Eye (tissue), 1 donor: ENCODE results near the gene HTRA1.
A peak's percentile ranks its signal among the peaks of the same experiment; 100 is the strongest.

Experiments
- DNase-seq: peaks from one replicate; pipeline ENCODE4 v3.0.0-alpha.2; 2015

Gene HTRA1

DNA sequence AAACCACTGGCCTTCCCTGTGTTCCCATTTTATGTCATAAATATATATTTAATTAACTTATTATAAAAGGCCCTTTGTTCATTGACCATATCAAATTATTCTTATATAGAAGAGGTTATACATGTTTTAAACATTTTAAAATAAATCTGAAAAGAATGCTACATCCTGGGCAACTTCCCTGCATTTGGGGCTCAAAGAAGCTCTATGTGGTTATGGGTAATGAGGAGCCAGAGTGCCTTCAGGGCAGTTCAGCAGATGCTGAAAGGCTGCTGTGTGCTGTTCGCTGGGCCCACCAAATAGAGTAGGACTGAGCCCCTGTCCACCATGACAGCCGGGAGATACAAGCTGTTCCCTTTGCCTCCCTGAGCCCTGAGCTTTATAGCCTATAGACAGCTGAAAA is 35.9 kb downstream of the HTRA1 start:
- no peak for DNase-seq

DNA sequence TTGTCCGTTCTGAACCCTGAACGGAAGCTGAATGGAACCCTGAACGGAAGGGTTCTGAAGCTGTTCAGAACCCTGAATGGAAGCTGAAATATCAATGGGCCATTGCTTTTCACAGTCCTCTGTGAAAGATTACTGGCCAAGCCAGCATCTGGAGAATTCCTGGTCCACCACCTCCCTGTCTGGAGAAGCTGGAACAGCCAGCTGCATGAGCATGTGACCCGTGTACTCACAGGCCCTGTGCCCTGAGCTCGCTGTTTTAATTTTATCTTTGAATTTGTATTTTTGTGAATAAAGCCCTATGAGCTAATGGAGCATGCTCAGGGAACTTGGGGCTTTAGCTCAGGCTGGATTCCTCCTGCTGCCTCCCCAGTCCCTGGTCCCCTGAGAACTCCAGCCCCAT is 37.2 kb downstream of the HTRA1 start:
- DNase-seq = no peak

- no peak for DNase-seq
Measured at GRCh38 chr10:122499012-122499411, 37.7 kb downstream of the HTRA1 start.

- no peak for DNase-seq
Measured at GRCh38 chr10:122499491-122499941, 38.2 kb downstream of the HTRA1 start.

GRCh38 chr10:122500194-122500593 is 38.8 kb downstream of the HTRA1 start:
- no peak for DNase-seq

GRCh38 chr10:122500726-122501125 is 39.4 kb downstream of the HTRA1 start:
- no peak for DNase-seq

GRCh38 chr10:122503012-122503411 is 41.7 kb downstream of the HTRA1 start:
- DNase-seq = peak; percentile 68

DNA sequence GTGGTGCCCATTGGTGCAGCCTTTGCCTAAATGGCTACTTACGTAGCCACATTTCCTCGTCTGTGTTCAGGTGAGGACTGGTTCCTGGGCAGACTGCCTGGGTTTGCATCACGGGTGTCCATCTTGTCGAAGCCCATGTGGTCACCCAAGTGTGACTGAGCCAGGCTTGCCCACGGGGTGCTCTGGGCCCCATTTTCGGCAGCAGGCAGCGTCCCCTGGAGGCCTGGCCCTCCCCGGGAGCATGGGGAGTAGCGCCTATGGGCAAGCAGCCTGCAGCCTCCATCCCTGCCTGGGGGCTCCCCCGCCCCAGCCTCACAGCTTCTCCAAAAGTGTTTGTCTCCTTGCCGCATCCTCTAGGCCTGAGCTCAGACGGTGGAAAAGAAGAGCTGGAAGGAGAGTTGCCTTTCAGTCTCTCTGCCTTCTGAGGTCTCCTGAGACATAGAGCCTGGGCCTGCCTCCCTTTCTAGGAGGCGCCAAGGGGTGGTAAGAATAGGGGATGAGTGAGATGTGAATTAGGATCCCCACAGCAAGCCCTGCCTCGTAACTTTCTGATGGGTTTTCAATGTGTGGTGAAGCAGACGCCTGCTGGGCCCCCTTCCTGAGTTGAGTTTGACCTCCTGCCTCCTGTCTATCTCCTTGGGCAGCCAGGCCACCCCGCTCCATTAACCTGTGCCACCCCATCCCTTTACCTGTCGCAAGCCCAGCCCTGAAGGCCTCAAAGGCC is 42.7 kb downstream of the HTRA1 start:
- no peak for DNase-seq

GRCh38 chr10:122504610-122504950 is 43.2 kb downstream of the HTRA1 start:
- peak; percentile 75 for DNase-seq

GRCh38 chr10:122505011-122505410 is 43.7 kb downstream of the HTRA1 start:
- DNase-seq = no peak

DNA sequence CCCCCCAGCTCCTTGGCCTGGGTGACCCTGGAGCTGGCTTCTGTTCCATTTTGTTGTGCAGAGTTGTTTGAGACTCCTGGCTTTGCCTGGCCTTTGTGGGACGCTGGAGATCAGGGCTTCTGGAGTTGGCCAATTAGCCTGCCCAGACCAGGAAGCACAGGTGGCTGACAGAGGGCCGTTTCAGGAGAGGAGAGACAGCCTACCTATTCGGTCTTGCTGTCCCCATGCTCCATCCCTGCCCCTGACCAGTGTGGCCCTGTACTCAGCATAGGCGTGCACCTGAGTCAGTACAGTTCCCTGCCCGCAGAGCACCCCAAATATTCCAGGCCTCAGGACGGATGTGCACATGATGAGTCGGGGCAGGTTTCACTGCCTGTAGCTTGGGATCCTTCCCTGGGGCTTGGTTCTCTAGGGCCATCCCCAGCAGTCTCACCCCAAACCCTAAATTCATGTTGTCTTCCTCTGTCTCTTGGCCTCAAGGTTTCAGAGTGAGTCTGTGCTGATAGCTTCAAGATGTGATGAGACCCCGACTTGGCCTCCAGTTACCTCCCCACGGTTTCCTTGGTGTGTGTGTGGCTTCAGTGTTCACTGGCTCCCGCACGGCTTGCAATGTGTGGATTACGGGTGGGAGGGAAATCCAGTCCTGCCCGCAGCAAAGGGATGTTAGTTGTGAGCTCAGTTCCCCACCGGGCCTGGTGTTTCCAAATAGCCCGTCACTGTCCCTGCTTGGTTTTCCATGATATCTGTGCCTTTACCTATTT is 44.7 kb downstream of the HTRA1 start:
- DNase-seq = no peak

DNA sequence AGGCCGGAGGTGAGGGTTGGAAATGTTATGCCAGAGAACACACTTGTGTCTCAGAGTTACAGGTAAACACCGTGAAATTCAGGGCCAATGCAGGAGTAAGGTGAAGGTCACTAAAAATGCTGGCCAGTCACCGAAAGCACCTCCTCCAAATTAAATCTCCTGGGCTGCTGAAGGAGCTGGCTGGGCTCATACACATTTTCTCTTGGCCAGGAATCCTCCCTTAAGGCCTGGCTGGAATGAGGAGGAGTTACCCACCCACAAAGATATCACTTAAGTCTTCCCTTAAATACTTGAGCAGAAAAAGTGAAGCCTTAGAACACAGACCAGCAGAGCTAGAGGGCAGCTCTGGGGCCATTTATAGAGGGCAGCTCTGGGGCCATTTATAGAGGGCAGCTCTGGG is 46.3 kb downstream of the HTRA1 start:
- DNase-seq = no peak

- DNase-seq = peak; percentile 88
Measured at GRCh38 chr10:122508021-122508420, 46.7 kb downstream of the HTRA1 start.

GRCh38 chr10:122509323-122509722 is 48.0 kb downstream of the HTRA1 start:
- DNase-seq = no peak

DNA sequence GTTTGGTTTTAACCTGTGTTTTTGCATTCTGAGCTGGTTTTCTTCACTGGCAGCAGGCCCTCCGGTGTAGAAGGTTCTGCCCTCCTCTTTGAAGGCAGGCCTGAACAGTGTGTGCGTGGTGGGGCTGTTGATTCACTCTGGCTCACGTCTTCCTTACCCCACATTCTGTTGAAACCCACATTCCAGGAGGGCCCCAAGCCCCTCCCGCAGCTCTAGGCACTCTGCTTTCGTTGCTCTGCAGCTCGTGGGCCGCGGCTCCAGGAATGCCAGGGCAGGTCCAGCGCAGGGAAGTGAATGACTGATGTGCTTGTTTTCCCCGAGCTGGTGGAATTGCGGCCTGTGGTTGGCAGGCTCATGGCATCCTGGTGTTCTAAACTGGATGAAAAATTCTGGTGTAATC is 49.0 kb downstream of the HTRA1 start:
- DNase-seq = no peak

DNA sequence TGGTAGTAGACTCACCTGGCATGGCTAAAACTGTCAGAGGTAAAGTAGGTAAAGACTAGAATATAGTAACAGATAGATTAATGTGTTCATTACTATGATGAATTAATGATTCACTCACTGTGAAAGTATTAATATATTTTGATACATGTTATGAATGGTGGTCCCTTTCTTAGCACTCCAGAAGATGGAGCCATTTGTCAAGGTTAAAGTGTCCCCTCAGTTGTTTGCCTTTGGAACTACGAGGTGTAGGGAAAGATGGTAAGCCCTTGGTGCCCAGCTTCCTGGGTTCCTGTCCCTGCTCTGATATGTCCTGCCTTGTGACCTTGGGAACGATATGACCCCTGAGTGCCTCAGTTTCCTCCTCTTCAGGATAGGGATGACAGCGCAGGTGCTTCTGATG is 49.4 kb downstream of the HTRA1 start:
- DNase-seq = no peak

GRCh38 chr10:122513053-122513452 is 51.7 kb downstream of the HTRA1 start:
- DNase-seq = no peak

DNA sequence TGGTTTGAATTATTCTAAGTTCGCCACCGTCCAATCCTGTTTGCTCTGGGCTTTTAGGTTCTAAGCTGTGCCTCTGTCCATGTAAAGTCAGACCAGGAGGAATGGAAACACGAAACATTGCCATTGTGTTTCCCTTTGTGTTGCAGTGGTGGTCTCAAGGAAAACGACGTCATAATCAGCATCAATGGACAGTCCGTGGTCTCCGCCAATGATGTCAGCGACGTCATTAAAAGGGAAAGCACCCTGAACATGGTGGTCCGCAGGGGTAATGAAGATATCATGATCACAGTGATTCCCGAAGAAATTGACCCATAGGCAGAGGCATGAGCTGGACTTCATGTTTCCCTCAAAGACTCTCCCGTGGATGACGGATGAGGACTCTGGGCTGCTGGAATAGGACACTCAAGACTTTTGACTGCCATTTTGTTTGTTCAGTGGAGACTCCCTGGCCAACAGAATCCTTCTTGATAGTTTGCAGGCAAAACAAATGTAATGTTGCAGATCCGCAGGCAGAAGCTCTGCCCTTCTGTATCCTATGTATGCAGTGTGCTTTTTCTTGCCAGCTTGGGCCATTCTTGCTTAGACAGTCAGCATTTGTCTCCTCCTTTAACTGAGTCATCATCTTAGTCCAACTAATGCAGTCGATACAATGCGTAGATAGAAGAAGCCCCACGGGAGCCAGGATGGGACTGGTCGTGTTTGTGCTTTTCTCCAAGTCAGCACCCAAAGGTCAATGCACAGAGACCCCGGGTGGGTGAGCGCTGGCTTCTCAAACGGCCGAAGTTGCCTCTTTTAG is 52.9 kb downstream of the HTRA1 start:
- DNase-seq = no peak

DNA sequence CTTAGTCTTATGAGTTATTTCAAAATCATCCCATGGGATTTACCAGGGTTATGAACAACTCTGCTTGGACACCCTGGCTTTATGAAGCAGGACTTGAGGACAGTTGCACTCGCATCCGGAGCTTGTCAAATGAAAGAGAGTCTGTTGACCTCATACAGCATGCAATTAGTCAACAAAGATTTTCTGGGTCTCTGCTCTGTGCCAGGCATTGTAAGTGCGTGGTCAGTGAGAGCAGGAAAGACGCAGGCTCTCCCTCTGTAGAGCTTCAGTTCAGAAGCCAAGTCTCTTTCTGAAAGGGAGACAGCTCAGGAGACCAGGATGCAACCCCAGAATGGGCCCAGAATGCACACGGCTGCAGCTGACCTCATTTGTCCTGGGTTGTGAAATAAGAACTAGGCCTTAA is 53.7 kb downstream of the HTRA1 start:
- DNase-seq = no peak

GRCh38 chr10:122515588-122516231 is 54.4 kb downstream of the HTRA1 start:
- no peak for DNase-seq

- DNase-seq = no peak
Measured at GRCh38 chr10:122516734-122517133, 55.4 kb downstream of the HTRA1 start.

DNA sequence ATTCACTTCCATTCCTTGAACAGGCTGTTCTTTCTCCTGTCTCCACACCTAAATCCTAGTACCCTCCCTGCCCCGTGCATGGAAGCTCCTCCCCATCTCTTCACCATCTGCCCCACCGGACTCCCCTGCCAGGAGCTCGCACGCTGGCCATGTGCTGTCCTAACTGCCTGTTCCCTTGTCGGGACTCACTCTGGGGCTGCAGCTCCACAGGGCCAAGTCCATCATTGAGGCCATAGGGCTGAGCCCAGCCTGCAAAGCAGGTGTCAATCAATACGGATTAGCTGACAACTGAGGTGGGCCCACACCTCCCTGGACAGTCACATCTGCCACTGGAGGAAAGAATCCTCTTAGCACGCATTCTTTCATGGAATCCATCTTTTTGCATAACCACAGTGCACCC is 57.8 kb downstream of the HTRA1 start:
- no peak for DNase-seq

DNA sequence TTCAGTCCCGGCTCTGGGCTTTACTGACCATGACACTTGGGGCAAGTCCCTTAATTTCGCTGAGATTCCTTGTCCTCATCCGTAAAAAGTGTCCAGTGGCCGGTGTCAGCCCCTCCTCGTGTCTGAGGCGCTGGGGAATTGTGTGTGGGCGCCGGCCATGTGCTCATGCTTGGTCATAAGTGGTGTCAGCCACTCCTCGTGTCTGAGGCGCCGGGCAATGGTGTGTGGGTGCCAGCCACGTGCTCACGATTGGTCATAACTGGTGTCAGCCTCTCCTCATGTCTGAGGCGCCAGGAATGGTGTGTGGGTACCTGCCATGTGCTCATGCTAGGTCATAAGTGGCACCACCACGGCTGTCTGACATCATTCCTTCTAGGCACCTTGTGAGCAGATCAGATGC is 58.5 kb downstream of the HTRA1 start:
- DNase-seq = no peak
